ENCODE results near the gene SETBP1.

Gene SETBP1

GRCh38 chr18:44893045-44893706 lies 212.5 kb downstream of the SETBP1 start:
- TF ChIP-seq CSRNP3 (CRISPR knock-in tag; IDR thresholded peaks at IDR 0.05): no peak
- TF ChIP-seq PATZ1 (CRISPR knock-in tag; IDR thresholded peaks at IDR 0.05; ENCODE audit: borderline replicate concordance): no peak
- TF ChIP-seq TCF4 (CRISPR knock-in tag; IDR thresholded peaks at IDR 0.05; ENCODE audit: borderline replicate concordance): no peak
- no peak for TF ChIP-seq ISL1 (CRISPR knock-in tag; IDR thresholded peaks at IDR 0.05)
- TF ChIP-seq GLIS3 (CRISPR knock-in tag; IDR thresholded peaks at IDR 0.05): no peak
- ATAC-seq: peak; percentile 62

- ATAC-seq: peak; percentile 58; the same call in 2 of the 3 replicates
- TF ChIP-seq CSDC2 (CRISPR knock-in tag; IDR thresholded peaks at IDR 0.05) (no peak), RARB (CRISPR knock-in tag; IDR thresholded peaks at IDR 0.05) (no peak), TCF4 (CRISPR knock-in tag; IDR thresholded peaks at IDR 0.05; ENCODE audit: borderline replicate concordance) (no peak), ZNF565 (CRISPR knock-in tag; conservative IDR thresholded peaks at IDR 0.05; ENCODE audit: low read depth) (no peak), ZNF8 (CRISPR knock-in tag; IDR thresholded peaks at IDR 0.05) (no peak), PATZ1 (CRISPR knock-in tag; IDR thresholded peaks at IDR 0.05; ENCODE audit: borderline replicate concordance) (no peak)
Measured at GRCh38 chr18:44893966-44894365, 213.3 kb downstream of the SETBP1 start.

GRCh38 chr18:44895176-44895798 lies 214.6 kb downstream of the SETBP1 start:
- ATAC-seq: peak; percentile 62
- TF ChIP-seq ZNF565 (CRISPR knock-in tag; conservative IDR thresholded peaks at IDR 0.05; ENCODE audit: low read depth): no peak
- no peak for TF ChIP-seq TSHZ2 (CRISPR knock-in tag; IDR thresholded peaks at IDR 0.05)
- TF ChIP-seq GLIS3 (CRISPR knock-in tag; IDR thresholded peaks at IDR 0.05): no peak
- TF ChIP-seq POU6F1 (CRISPR knock-in tag; IDR thresholded peaks at IDR 0.05; ENCODE audit: borderline replicate concordance, low read depth): no peak
- TF ChIP-seq ISL1 (CRISPR knock-in tag; IDR thresholded peaks at IDR 0.05): no peak
- no peak for TF ChIP-seq PPARA (CRISPR knock-in tag; IDR thresholded peaks at IDR 0.05; ENCODE audit: borderline replicate concordance)
- TF ChIP-seq BACH2 (CRISPR knock-in tag; IDR thresholded peaks at IDR 0.05; ENCODE audit: borderline replicate concordance): no peak
- no peak for TF ChIP-seq ARNTL (CRISPR knock-in tag; IDR thresholded peaks at IDR 0.05; ENCODE audit: borderline replicate concordance, low read depth)
- no peak for TF ChIP-seq RARB (CRISPR knock-in tag; IDR thresholded peaks at IDR 0.05)
- no peak for TF ChIP-seq CREB5 (CRISPR knock-in tag; IDR thresholded peaks at IDR 0.05; ENCODE audit: low read depth)
- TF ChIP-seq CSRNP3 (CRISPR knock-in tag; IDR thresholded peaks at IDR 0.05): no peak
- no peak for TF ChIP-seq ZFP3 (CRISPR knock-in tag; IDR thresholded peaks at IDR 0.05)
- no peak for TF ChIP-seq SNAI2 (CRISPR knock-in tag; IDR thresholded peaks at IDR 0.05)
- TF ChIP-seq ZNF8 (CRISPR knock-in tag; IDR thresholded peaks at IDR 0.05): no peak
- TF ChIP-seq ZC3H10 (CRISPR knock-in tag; IDR thresholded peaks at IDR 0.05): no peak

Measured in SK-N-SH treated with all-trans-retinoic acid at 6 μM for 48 hours (cell line).